Heart right ventricle (tissue), 16 donors: ENCODE data around the gene CCDC8. TPM values are rescaled to one million over a fixed set of nuclear protein-coding genes. Genes with fewer than 3 reads are reported as not detected.

Experiments used
- ATAC-seq, 8 donors: fragments of 200-7000 bp; cut with Tn5 transposase; one replicate each; pipeline ENCODE4 v1.9.1; 2020; ENCODE audit warnings: mild to moderate bottlenecking in 8 of 8, moderate library complexity in 8 of 8, moderate number of reproducible peaks in 1 of 8
- DNase-seq, 2 donors: peaks; one replicate each; pipeline ENCODE4 v3.0.0-alpha.2; 2020
- H3K27ac ChIP-seq, 10 donors: fragments of 200-600 bp; sonication (generic) in 2 of 10; one replicate each; pipeline versions ENCODE4 v1.5.0 to v1.8.0; 2020 to 2022; ENCODE audit warnings: mild to moderate bottlenecking in 3 of 10
- H3K27me3 ChIP-seq, 7 donors: fragments of 200-600 bp; one replicate each; pipeline ENCODE4 v1.8.0; 2021 to 2022; ENCODE audit warnings: mild to moderate bottlenecking in 2 of 7
- H3K36me3 ChIP-seq, 9 donors: fragments of 200-600 bp; sonication (generic) in 1 of 9; one replicate each; pipeline versions ENCODE4 v1.5.0 to v1.8.0; 2020 to 2022; ENCODE audit warnings: mild to moderate bottlenecking in 2 of 9
- H3K4me1 ChIP-seq, 9 donors: fragments of 200-600 bp; sonication (generic) in 1 of 9; one replicate each; pipeline versions ENCODE4 v1.5.0 to v1.8.0; 2020 to 2022; ENCODE audit warnings: mild to moderate bottlenecking in 4 of 9
- H3K4me3 ChIP-seq, 10 donors: fragments of 200-600 bp; sonication (generic) in 2 of 10; one replicate each; pipeline versions ENCODE4 v1.5.0 to v1.8.0; 2020 to 2022; ENCODE audit warnings: mild to moderate bottlenecking in 7 of 10, moderate library complexity in 2 of 10
- H3K9me3 ChIP-seq, 11 donors: fragments of 200-600 bp in 10 of 11; sonication (generic) in 2 of 11; one replicate each; pipeline versions ENCODE4 v1.5.0 to v1.8.0; 2013 to 2022; ENCODE audit warnings: mild to moderate bottlenecking in 2 of 11, control low read depth in 1 of 11, moderate library complexity in 1 of 11
- WGBS, 2 donors: extraction: QIAGEN DNeasy Blood & Tissue Kit; methylation state at CpG; one replicate each; pipeline ENCODE4 v1.1.7; 2013; ENCODE audit warnings: inconsistent platforms in 1 of 2; 5-methylcytosine and 5-hydroxymethylcytosine counted together
- intact Hi-C, 10 donors: fragments of 100-400 bp; cut with DNase I; formaldehyde crosslinking; loops; one replicate each; pipeline versions ENCODE4 v1.11.1 to v1.14.2; 2022
- polyA plus RNA-seq, 2 donors: library from polyadenylated mRNA; stranded (reverse); fragments of 200-250 nt; gene quantifications; one replicate each; pipeline ENCODE4 v1.2.3, GENCODE V29; 2013
- total RNA-seq, 10 donors: library from RNA; stranded (reverse); fragmentation: NEBNext Ultra II Directional in 3 of 10; extraction: Animal tissue kit (Norgen Biotek cat#: 25700) in 3 of 10; gene quantifications; one replicate each; pipeline versions ENCODE4 v1.2.1 to v1.2.4, GENCODE V29; 2021 to 2023
- TF ChIP-seq, protein P1 (sequence below), 9 donors: fragments of 200-600 bp; sonication (generic) in 2 of 9; IDR thresholded peaks; one replicate each; pipeline versions ENCODE4 v1.5.0 to v1.8.0; 2021 to 2022; ENCODE audit warnings: antibody characterized with exemption in 9 of 9, mild to moderate bottlenecking in 5 of 9, moderate library complexity in 1 of 9
- donor health status: Arrhythmogenic right ventricular cardiomyopathy.
- donor health status: ischemic (EF 13 %, LVEDD 7.1; RV severe dilation, severe dysfunction).
- donor health status: healthy with polysubstance abuse.
- donor health status: DM: no; HTN: yes; CAD: no.
- donor health status: DM: no; HTN: no; CAD: no.
- donor health status: ischemic (EF 25% LVEDD 6.9; RV normal size, moderate dysfunction).
- donor health status: ischemic (EF 25% LVEDD 5.7; RV mildly dilated, moderate dysfunction).
- donor health status: healthy.
- donor health status: DM: yes; HTN: yes; CAD: no.
- donor health status: Ischemic cardiomyopathy.
- donor health status: ischemic (EF 35%, LVEDD 5.7; RV mildly dilated, moderate dysfunction).
- donor health status: nonischemic (EF 11% LVEDD 7.7; RV severe dilation, severe dysfunction).
- donor health status: DM: yes; HTN: yes; CAD: no.
- donor health status: PGD.
- donor health status: ischemic (EF 29% LVEDD 5.4; RV normal size, mild dysfunction).
- donor health status: nonischemic (EF 23%, LVEDD 6.1; RV moderate dilation, normal function).

CCDC8 gene
- total and polyA plus RNA-seq, 12 donors, result 14.4 to 37.3 (median 28.1) TPM

DNA sequence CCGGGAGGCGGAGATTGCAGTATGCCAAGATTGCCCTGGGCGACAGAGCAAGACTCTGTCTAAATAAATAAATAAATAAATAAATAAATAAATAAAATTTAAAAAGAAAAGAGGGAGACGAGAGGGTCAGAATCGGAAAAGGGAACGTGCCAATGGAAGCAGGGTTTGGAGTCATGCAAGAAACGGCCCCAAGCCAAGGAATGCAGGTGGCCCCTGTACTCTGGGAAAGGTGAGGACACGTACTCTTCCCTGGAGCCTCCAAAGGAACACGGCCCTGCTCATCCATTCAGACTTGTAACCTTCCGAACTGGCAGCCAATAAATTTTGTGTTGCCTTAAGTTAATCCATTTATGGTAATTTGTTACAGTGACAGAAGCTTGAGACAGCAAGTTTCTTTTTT, 35.2 kb upstream of the CCDC8 start:
- intact Hi-C loops, result no loop called here
- no peak for DNase-seq
- no peak overlapping the region for H3K4me3 ChIP-seq
- no peaks in the 10 kb centered on the region for H3K27me3 ChIP-seq
- no peak for ATAC-seq
- H3K9me3 ChIP-seq, result peaks cover 0 to 12% (median 0%) of the 10 kb centered on the region in 11 donors
- H3K36me3 ChIP-seq, result no peaks in the 10 kb centered on the region
- 88 to 93% methylated on average over 10 of the region's 10 CpGs for WGBS, 2 donors
- H3K4me1 ChIP-seq, result peaks cover 0 to 19% (median 0%) of the 10 kb centered on the region in 9 donors
- TF ChIP-seq, protein P1, sequence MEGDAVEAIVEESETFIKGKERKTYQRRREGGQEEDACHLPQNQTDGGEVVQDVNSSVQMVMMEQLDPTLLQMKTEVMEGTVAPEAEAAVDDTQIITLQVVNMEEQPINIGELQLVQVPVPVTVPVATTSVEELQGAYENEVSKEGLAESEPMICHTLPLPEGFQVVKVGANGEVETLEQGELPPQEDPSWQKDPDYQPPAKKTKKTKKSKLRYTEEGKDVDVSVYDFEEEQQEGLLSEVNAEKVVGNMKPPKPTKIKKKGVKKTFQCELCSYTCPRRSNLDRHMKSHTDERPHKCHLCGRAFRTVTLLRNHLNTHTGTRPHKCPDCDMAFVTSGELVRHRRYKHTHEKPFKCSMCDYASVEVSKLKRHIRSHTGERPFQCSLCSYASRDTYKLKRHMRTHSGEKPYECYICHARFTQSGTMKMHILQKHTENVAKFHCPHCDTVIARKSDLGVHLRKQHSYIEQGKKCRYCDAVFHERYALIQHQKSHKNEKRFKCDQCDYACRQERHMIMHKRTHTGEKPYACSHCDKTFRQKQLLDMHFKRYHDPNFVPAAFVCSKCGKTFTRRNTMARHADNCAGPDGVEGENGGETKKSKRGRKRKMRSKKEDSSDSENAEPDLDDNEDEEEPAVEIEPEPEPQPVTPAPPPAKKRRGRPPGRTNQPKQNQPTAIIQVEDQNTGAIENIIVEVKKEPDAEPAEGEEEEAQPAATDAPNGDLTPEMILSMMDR (IDR thresholded peaks at IDR 0.05), result no peak
- no peak overlapping the region for H3K27ac ChIP-seq

DNA sequence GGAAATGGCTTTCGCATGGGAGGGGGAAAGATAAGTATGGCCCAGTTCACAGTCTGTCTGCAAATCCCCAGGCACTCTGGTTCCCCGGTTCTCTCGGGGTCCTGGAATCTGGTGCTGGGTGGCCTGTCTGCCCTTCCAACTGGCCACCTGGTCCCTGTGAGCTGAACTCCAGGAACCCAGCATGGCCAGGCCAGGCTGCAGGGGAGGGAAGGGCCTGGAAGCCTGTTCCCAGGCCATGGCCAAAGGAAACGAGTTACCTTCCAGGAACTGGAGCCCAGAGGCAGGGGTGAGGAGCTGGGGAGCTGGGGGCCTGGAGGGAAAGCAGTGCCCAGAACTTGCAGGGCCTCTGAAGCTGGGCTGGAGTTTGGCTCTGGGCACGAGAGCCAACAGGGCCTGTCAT, 34.5 kb upstream of the CCDC8 start:
- peaks cover 0 to 24% (median 5%) of the 10 kb centered on the region in 9 donors for H3K4me1 ChIP-seq
- peak in 6 of 8 donors; percentile 68 to 82 (median 75) for ATAC-seq
- H3K27me3 ChIP-seq, result no peaks in the 10 kb centered on the region
- peak overlapping the region in 6 of 10 donors; percentile 22 to 62 (median 36) for H3K27ac ChIP-seq
- DNase-seq, result peak; percentile 12 to 21
- intact Hi-C loops, result no loop called here
- 54 to 60% methylated on average over 5 of the region's 5 CpGs for WGBS, 2 donors
- TF ChIP-seq, protein P1 (IDR thresholded peaks at IDR 0.05), result no peak
- H3K4me3 ChIP-seq, result no peak overlapping the region
- H3K9me3 ChIP-seq, result peaks cover 0 to 12% (median 0%) of the 10 kb centered on the region in 11 donors
- H3K36me3 ChIP-seq, result no peaks in the 10 kb centered on the region

DNA sequence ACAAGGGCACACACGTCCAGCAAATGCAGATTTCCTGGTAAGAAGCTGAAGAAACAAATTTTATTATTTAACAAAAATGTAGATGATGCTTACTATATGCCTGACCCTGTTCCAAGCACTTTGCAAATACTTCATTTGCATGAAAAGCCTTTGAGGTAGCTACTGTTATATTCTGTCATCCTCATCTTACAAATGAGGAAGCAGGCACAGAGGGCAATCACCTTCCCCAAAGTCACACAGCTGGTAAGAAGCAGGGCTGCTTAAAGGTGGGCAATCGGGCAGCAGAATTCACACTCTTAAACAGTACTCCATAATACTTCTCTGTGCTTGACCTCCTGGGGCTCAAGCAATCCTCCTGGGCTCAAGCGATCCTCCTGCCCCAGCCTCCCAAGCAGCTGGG, 33.6 kb upstream of the CCDC8 start:
- intact Hi-C loops, result no loop called here
- H3K27ac ChIP-seq, result peak overlapping the region in 3 of 10 donors; percentile 34 to 62 (median 60)
- ATAC-seq, result no peak
- TF ChIP-seq, protein P1 (IDR thresholded peaks at IDR 0.05), result no peak
- WGBS, 2 donors, result 50 to 56% methylated on average over 3 of the region's 3 CpGs
- H3K27me3 ChIP-seq, result no peaks in the 10 kb centered on the region
- DNase-seq, result no peak
- peaks cover 0 to 12% (median 0%) of the 10 kb centered on the region in 11 donors for H3K9me3 ChIP-seq
- no peak overlapping the region for H3K4me3 ChIP-seq
- no peaks in the 10 kb centered on the region for H3K36me3 ChIP-seq
- peaks cover 0 to 32% (median 12%) of the 10 kb centered on the region in 9 donors for H3K4me1 ChIP-seq

DNA sequence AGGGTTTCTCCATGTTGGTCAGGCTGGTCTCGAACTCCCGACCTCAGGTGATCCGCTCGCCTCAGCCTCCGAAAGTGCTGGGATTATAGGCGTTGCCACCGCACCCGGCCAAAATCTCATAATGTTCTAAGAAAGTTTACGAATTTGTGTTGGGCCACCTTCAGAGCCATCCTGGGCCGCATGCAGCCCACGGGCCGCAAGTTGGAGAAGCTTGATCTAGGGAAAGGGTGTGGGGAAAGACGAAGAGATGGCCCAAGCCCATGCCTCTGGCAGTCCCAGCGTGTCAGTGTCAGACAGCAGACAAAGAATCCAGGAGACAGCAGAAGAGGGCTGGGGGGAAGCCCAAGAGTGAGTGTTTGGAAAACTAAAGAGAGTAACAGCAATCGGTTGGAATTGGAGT, 32.7 kb upstream of the CCDC8 start:
- Histone ChIP-seq H3K27ac (no peak overlapping the region), H3K4me3 (no peak overlapping the region), H3K36me3 (no peaks in the 10 kb centered on the region), H3K9me3 (peaks cover 0 to 12% (median 0%) of the 10 kb centered on the region in 11 donors), H3K27me3 (no peaks in the 10 kb centered on the region), H3K4me1 (peaks cover 0 to 29% (median 11%) of the 10 kb centered on the region in 9 donors)
- DNase-seq, result no peak
- ATAC-seq, result no peak
- intact Hi-C loops, result no loop called here
- 91% methylated on average over 14 to 15 of the region's 15 CpGs for WGBS, 2 donors
- TF ChIP-seq, protein P1 (IDR thresholded peaks at IDR 0.05), result no peak
